Naive thymus-derived CD4-positive, alpha-beta T cell (primary cell): ENCODE measurements around the gene TACO1. TPM values are rescaled to one million over a fixed set of nuclear protein-coding genes. Genes with fewer than 3 reads are reported as not detected.

Experiments
- ATAC-seq: fragments of 150-1000 bp; cut with Tn5 transposase; 2 replicates; pipeline ENCODE4 v1.10.0; 2021; ENCODE audit warnings: mild to moderate bottlenecking, moderate library complexity
- CTCF ChIA-PET: fragments of 350-600 bp; sonication (Branson Sonifier 250); formaldehyde crosslinking; loops from one replicate; lab custom pipeline; 2021; ENCODE audit warnings: antibody characterized with exemption; lab: Charles Lee
- POLR2A ChIA-PET: fragments of 350-600 bp; sonication (Branson Sonifier 250); formaldehyde crosslinking; loops from one replicate; lab custom pipeline; 2021; ENCODE audit warnings: antibody characterized with exemption, inconsistent platforms; lab: Charles Lee
- DNase-seq, 9 donors: peaks; one replicate each; pipeline versions ENCODE4 v3.0.0 to v3.0.0-alpha.2; 2020 to 2022; ENCODE audit warnings: mixed read lengths in 1 of 9
- H3K27ac ChIP-seq: one replicate; pipeline ENCODE4 v1.7.0; 2013; ENCODE audit warnings: mild to moderate bottlenecking, low read depth, low read length, moderate library complexity
- H3K27me3 ChIP-seq, 2 donors: one replicate each; pipeline ENCODE4 v1.7.0; 2013; ENCODE audit warnings: low read length in 2 of 2, mild to moderate bottlenecking in 2 of 2, moderate library complexity in 2 of 2; ENCODE audit not compliant: control insufficient read depth in 2 of 2, insufficient read depth in 2 of 2
- H3K36me3 ChIP-seq, 3 experiments: 1 replicate in 2 of 3; 2 replicates in 1 of 3; pipeline ENCODE4 v1.7.0; 2013; ENCODE audit warnings: low read length in 3 of 3, mild to moderate bottlenecking in 3 of 3, moderate library complexity in 1 of 3; ENCODE audit not compliant: insufficient read depth in 3 of 3, control insufficient read depth in 2 of 3
- H3K4me1 ChIP-seq, 2 donors: one replicate each; pipeline ENCODE4 v1.7.0; 2013; ENCODE audit warnings: low read length in 2 of 2, mild to moderate bottlenecking in 2 of 2, moderate library complexity in 1 of 2; ENCODE audit not compliant: control insufficient read depth in 2 of 2, insufficient read depth in 2 of 2
- H3K4me3 ChIP-seq: 2 replicates; pipeline ENCODE4 v1.7.0; 2013; ENCODE audit warnings: mild to moderate bottlenecking, low read length
- H3K9me3 ChIP-seq, 3 experiments: 1 replicate in 2 of 3; 2 replicates in 1 of 3; pipeline ENCODE4 v1.7.0; 2013; ENCODE audit warnings: low read length in 3 of 3; ENCODE audit not compliant: control insufficient read depth in 2 of 3
- H3K27ac Mint-ChIP-seq, 9 donors: one replicate each; pipeline ENCODE4 v1.8.0; 2020 to 2022; ENCODE audit warnings: mixed read lengths in 9 of 9, mild to moderate bottlenecking in 8 of 9, moderate library complexity in 5 of 9, inconsistent platforms in 2 of 9
- H3K27me3 Mint-ChIP-seq, 5 donors: one replicate each; pipeline ENCODE4 v1.8.0; 2021 to 2022; ENCODE audit warnings: mixed read lengths in 5 of 5, mild to moderate bottlenecking in 1 of 5
- H3K36me3 Mint-ChIP-seq, 5 donors: one replicate each; pipeline ENCODE4 v1.8.0; 2020 to 2022; ENCODE audit warnings: mixed read lengths in 5 of 5, mild to moderate bottlenecking in 3 of 5, inconsistent platforms in 1 of 5
- H3K4me1 Mint-ChIP-seq, 7 donors: one replicate each; pipeline ENCODE4 v1.8.0; 2020 to 2022; ENCODE audit warnings: mixed read lengths in 7 of 7, mild to moderate bottlenecking in 3 of 7, inconsistent platforms in 1 of 7
- H3K4me3 Mint-ChIP-seq, 10 donors: one replicate each; pipeline ENCODE4 v1.8.0; 2020 to 2022; ENCODE audit warnings: mild to moderate bottlenecking in 10 of 10, mixed read lengths in 10 of 10, moderate library complexity in 6 of 10, inconsistent platforms in 2 of 10
- H3K9me3 Mint-ChIP-seq, 11 donors: one replicate each; pipeline ENCODE4 v1.8.0; 2020 to 2022; ENCODE audit warnings: mixed read lengths in 11 of 11, mild to moderate bottlenecking in 4 of 11, inconsistent platforms in 1 of 11, moderate library complexity in 1 of 11
- intact Hi-C, 2 donors: fragments of 100-400 bp; cut with micrococcal nuclease; formaldehyde crosslinking; loops; one replicate each; pipeline ENCODE4 v1.15.1; 2023
- polyA plus RNA-seq, 2 donors: library from polyadenylated mRNA; unstranded; fragments of 300-500 nt; fragmentation: Illumina TruSeq; gene quantifications; one replicate each; pipeline ENCODE4 v1.2.3, GENCODE V29; 2021
- total RNA-seq, 6 experiments: library from RNA in 5 of 6; stranded (reverse) in 5 of 6; gene quantifications; 1 replicate in 5 of 6; 2 replicates in 1 of 6; pipeline ENCODE4 v1.2.3 and lab custom pipeline; 2021 to 2026

Gene TACO1
- total and polyA plus RNA-seq, 7 experiments from 2014 or later = 11.1 to 21.2 (median 16.8) TPM

- ChIA-PET CTCF (interaction anchor here (1.2 to 1.9 kb wide), 3 partner anchors 10 to 195 kb away, joined by 4 to 8 read pairs (median 5); no protein-coding TSS in a partner anchor), POLR2A (interaction anchor here (0.6 to 8.7 kb wide), 15 partner anchors 10 to 196 kb away, joined by 3 to 99 read pairs (median 8); partner anchors contain the start of genes CCDC47, DDX42, LIMD2 and TACO1)
- no peaks in the 10 kb centered on the region for H3K9me3 Mint-ChIP-seq
- DNase-seq (no peak), ATAC-seq (no peak)
- Histone ChIP-seq H3K9me3 (no peaks in the 10 kb centered on the region), H3K36me3 (peaks cover 0 to 4% (median 0%) of the 10 kb centered on the region in 3 experiments), H3K4me1 (peaks cover 15 to 26% of the 10 kb centered on the region in 2 donors), H3K4me3 (peak overlapping the region; percentile 82), H3K27ac (peak overlapping the region; percentile 75), H3K27me3 (peaks cover 0 to 3% of the 10 kb centered on the region in 2 donors)
- no peaks in the 10 kb centered on the region for H3K36me3 Mint-ChIP-seq
- H3K4me1 Mint-ChIP-seq = peaks cover 27 to 41% (median 36%) of the 10 kb centered on the region in 7 donors
- H3K4me3 Mint-ChIP-seq = peak overlapping the region; percentile 76 to 99 (median 92)
- H3K27me3 Mint-ChIP-seq = peaks cover 0 to 12% (median 0%) of the 10 kb centered on the region in 5 donors
- intact Hi-C loops = loop anchor here in 1 of 2 donors (5.0 to 10.0 kb wide), 4 partner anchors 206 to 919 kb away; partner anchors contain the start of genes FTSJ3, PSMC5 and TANC2
- peak overlapping the region; percentile 8 to 92 (median 53) for H3K27ac Mint-ChIP-seq
Measured at GRCh38 chr17:63621229-63621683, 20.6 kb downstream of the TACO1 start.

- Mint-ChIP-seq H3K27ac (peak within 1 kb of the TSS; percentile 83 to 97 (median 95)), H3K9me3 (no peaks in the 10 kb centered on the region), H3K4me1 (peaks cover 34 to 48% (median 42%) of the 10 kb centered on the region in 7 donors), H3K27me3 (peaks cover 0 to 12% (median 0%) of the 10 kb centered on the region in 5 donors), H3K4me3 (peak within 1 kb of the TSS; percentile 96 to 100 (median 99)), H3K36me3 (no peaks in the 10 kb centered on the region)
- peak within 1 kb of the TSS; percentile 82 for H3K4me3 ChIP-seq
- H3K27ac ChIP-seq = peak within 1 kb of the TSS; percentile 75
- DNase-seq (peak; percentile 79 to 99 (median 98)), ATAC-seq (peak; percentile 93)
- no peaks in the 10 kb centered on the region for H3K9me3 ChIP-seq
- POLR2A ChIA-PET = interaction anchor here (0.6 to 8.7 kb wide), 24 partner anchors 9 to 1713 kb away, joined by 3 to 99 read pairs (median 5); partner anchors contain the start of genes CCDC47, DDX42, LIMD2 and TACO1
- CTCF ChIA-PET = interaction anchor here (0.8 to 1.9 kb wide), 5 partner anchors 9 to 196 kb away, joined by 3 to 8 read pairs (median 5); no protein-coding TSS in a partner anchor
- intact Hi-C loops = loop anchor here (1.0 to 10.0 kb wide), 16 partner anchors 10 to 920 kb away; partner anchors contain the start of genes CCDC47 (in 2 of the 2), DCAF7 (in 2 of the 2), FTSJ3 (in 2 of the 2) and PSMC5 (in 2 of the 2)
- H3K36me3 ChIP-seq = peaks cover 0 to 4% (median 0%) of the 10 kb centered on the region in 3 experiments
- H3K4me1 ChIP-seq = peaks cover 21 to 31% of the 10 kb centered on the region in 2 donors
- peaks cover 0 to 3% of the 10 kb centered on the region in 2 donors for H3K27me3 ChIP-seq
Measured at GRCh38 chr17:63621684-63622573, 21.2 kb downstream of the TACO1 start, which contains the start of gene MAP3K3. Gene MAP3K3, plus strand, starts transcription at chr17:63622417. Its CDS starts 343 bp downstream, at chr17:63622760.

- Mint-ChIP-seq H3K4me3 (peak overlapping the region; percentile 96 to 100 (median 99)), H3K9me3 (no peaks in the 10 kb centered on the region), H3K27ac (peak overlapping the region; percentile 83 to 96 (median 91)), H3K4me1 (peaks cover 37 to 53% (median 51%) of the 10 kb centered on the region in 7 donors), H3K36me3 (no peaks in the 10 kb centered on the region), H3K27me3 (peaks cover 0 to 10% (median 0%) of the 10 kb centered on the region in 5 donors)
- H3K27ac ChIP-seq = peak overlapping the region; percentile 75
- ChIA-PET CTCF (interaction anchor here (1.5 to 1.9 kb wide), 3 partner anchors 10 to 197 kb away, joined by 5 to 8 read pairs (median 6); no protein-coding TSS in a partner anchor), POLR2A (interaction anchor here (0.9 to 8.7 kb wide), 22 partner anchors 8 to 226 kb away, joined by 3 to 99 read pairs (median 6); partner anchors contain the start of genes CCDC47, DDX42, LIMD2 and TACO1)
- peak overlapping the region; percentile 82 for H3K4me3 ChIP-seq
- peaks cover 23 to 33% of the 10 kb centered on the region in 2 donors for H3K4me1 ChIP-seq
- peak; percentile 36 for ATAC-seq
- peaks cover 0 to 4% (median 0%) of the 10 kb centered on the region in 3 experiments for H3K36me3 ChIP-seq
- intact Hi-C loops = loop anchor here (1.0 to 10.0 kb wide), 16 partner anchors 10 to 920 kb away; partner anchors contain the start of genes CCDC47 (in 2 of the 2), DCAF7 (in 2 of the 2), FTSJ3 (in 2 of the 2) and PSMC5 (in 2 of the 2)
- peak in 7 of 9 donors; percentile 27 to 74 (median 38) for DNase-seq
- H3K27me3 ChIP-seq = no peaks in the 10 kb centered on the region
- H3K9me3 ChIP-seq = no peaks in the 10 kb centered on the region
Measured at GRCh38 chr17:63622574-63623390, 22.1 kb downstream of the TACO1 start.

GRCh38 chr17:63623786-63624530 lies 23.3 kb downstream of the TACO1 start:
- no peaks in the 10 kb centered on the region for H3K9me3 ChIP-seq
- POLR2A ChIA-PET = interaction anchor here (0.7 to 8.7 kb wide), 11 partner anchors 11 to 150 kb away, joined by 3 to 99 read pairs (median 4); partner anchors contain the start of genes CCDC47 and DDX42
- peaks cover 23 to 33% of the 10 kb centered on the region in 2 donors for H3K4me1 ChIP-seq

DNA sequence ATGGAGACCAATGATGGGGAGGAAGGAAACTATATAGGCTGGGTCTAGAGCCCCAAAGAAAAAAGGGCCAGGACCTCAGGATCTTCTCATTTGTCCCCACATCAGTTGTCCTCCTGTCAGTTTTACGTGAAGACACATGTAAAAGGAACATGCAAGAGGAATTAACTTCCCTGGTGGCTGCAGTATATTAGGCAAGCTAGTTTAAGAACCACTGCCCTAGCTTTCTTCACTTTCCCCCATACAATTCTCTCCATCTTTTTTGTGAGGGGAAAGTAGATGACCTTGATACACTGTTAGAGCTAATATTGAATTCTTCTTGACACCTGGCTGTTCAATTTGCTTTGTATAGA lies 23.8 kb downstream of the TACO1 start:
- no peaks in the 10 kb centered on the region for H3K36me3 Mint-ChIP-seq
- H3K4me1 ChIP-seq = peaks cover 23 to 33% of the 10 kb centered on the region in 2 donors
- intact Hi-C loops = loop anchor here in 1 of 2 donors (5.0 to 10.0 kb wide), 4 partner anchors 203 to 922 kb away; partner anchors contain the start of genes FTSJ3, PSMC5 and TANC2
- H3K27ac ChIP-seq = peak overlapping the region; percentile 33
- no peaks in the 10 kb centered on the region for H3K9me3 Mint-ChIP-seq
- H3K4me1 Mint-ChIP-seq = peaks cover 37 to 63% (median 54%) of the 10 kb centered on the region in 7 donors
- POLR2A ChIA-PET = interaction anchor here (0.7 to 8.7 kb wide), 7 partner anchors 11 to 149 kb away, joined by 3 to 99 read pairs (median 4); partner anchors contain the start of genes CCDC47 and DDX42
- H3K27ac Mint-ChIP-seq = peak overlapping the region in 1 of 9 donors; percentile 56
- ATAC-seq = no peak
- no peaks in the 10 kb centered on the region for H3K27me3 Mint-ChIP-seq
- DNase-seq = no peak
- H3K36me3 ChIP-seq = peaks cover 0 to 8% (median 0%) of the 10 kb centered on the region in 3 experiments
- no peaks in the 10 kb centered on the region for H3K9me3 ChIP-seq
- CTCF ChIA-PET = interaction anchor here (0.8 kb wide), 1 partner anchor 10 kb away, joined by 4 read pairs; no protein-coding TSS in a partner anchor
- peak overlapping the region; percentile 68 to 99 (median 98) for H3K4me3 Mint-ChIP-seq
- H3K27me3 ChIP-seq = no peaks in the 10 kb centered on the region
- H3K4me3 ChIP-seq = no peak overlapping the region

More at GRCh38 chr17:63623786-63624530, 23.3 kb downstream of the TACO1 start:
- no peak for ATAC-seq
- H3K36me3 Mint-ChIP-seq = no peaks in the 10 kb centered on the region
- Histone ChIP-seq H3K36me3 (peaks cover 0 to 4% (median 0%) of the 10 kb centered on the region in 3 experiments), H3K4me3 (peak overlapping the region; percentile 64), H3K27me3 (no peaks in the 10 kb centered on the region), H3K27ac (peak overlapping the region; percentile 64)
- no peaks in the 10 kb centered on the region for H3K9me3 Mint-ChIP-seq
- H3K4me1 Mint-ChIP-seq = peaks cover 37 to 60% (median 54%) of the 10 kb centered on the region in 7 donors
- no peak for DNase-seq
- peaks cover 0 to 2% (median 0%) of the 10 kb centered on the region in 5 donors for H3K27me3 Mint-ChIP-seq
- intact Hi-C loops = loop anchor here in 1 of 2 donors (2.0 to 10.0 kb wide), 5 partner anchors 203 to 922 kb away; partner anchors contain the start of genes CEP95, DDX5, FTSJ3 and PSMC5
- H3K4me3 Mint-ChIP-seq = peak overlapping the region; percentile 96 to 100 (median 99)
- CTCF ChIA-PET = interaction anchor here (0.6 to 0.8 kb wide), 2 partner anchors 9 to 12 kb away, joined by 3 to 4 read pairs; no protein-coding TSS in a partner anchor
- peak overlapping the region in 8 of 9 donors; percentile 83 to 96 (median 90) for H3K27ac Mint-ChIP-seq
